Coronary artery (tissue), 2 donors: ENCODE measurements around the gene SUSD6.

Experiments used
- DNase-seq: peaks from one replicate; pipeline ENCODE4 v3.0.0-alpha.2; 2017; ENCODE audit warnings: low spot score
- H3K27ac ChIP-seq, 2 donors: fragments of 200-600 bp; sonication (generic); one replicate each; pipeline ENCODE4 v1.5.1; 2016 to 2019
- H3K4me3 ChIP-seq: fragments of 200-600 bp; sonication (generic); 2 replicates; pipeline ENCODE4 v1.5.1; 2016; ENCODE audit warnings: mild to moderate bottlenecking, moderate library complexity
- CTCF ChIP-seq: fragments of 200-600 bp; sonication (generic); IDR thresholded peaks from one replicate; pipeline ENCODE4 v1.5.1; 2019; ENCODE audit warnings: antibody characterized with exemption

SUSD6 gene

DNA sequence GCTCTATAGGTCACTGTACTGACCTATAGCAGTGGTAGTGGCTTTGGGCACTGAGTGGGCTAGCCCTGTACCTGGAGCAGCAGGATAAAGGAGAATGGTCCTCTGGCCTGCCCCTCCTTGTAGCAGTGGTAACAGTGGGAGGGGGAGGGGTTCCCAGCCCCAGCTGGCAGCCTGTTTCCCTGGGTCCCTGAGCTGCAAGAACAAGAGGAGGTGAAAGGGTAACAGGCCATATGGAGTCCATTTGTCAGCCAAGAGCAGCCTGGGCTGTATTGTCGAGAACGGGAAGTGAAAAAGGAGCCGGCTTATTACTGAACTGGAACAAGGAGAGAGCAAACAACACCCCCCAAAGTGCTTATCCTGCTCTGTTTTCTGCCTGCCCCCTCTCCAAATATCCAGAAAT, 81.7 kb downstream of the SUSD6 start:
- no peak for DNase-seq
- no peak for TF ChIP-seq CTCF
- no peak overlapping the region for H3K4me3 ChIP-seq
- peak overlapping the region in 1 of 2 donors; percentile 66 for H3K27ac ChIP-seq

DNA sequence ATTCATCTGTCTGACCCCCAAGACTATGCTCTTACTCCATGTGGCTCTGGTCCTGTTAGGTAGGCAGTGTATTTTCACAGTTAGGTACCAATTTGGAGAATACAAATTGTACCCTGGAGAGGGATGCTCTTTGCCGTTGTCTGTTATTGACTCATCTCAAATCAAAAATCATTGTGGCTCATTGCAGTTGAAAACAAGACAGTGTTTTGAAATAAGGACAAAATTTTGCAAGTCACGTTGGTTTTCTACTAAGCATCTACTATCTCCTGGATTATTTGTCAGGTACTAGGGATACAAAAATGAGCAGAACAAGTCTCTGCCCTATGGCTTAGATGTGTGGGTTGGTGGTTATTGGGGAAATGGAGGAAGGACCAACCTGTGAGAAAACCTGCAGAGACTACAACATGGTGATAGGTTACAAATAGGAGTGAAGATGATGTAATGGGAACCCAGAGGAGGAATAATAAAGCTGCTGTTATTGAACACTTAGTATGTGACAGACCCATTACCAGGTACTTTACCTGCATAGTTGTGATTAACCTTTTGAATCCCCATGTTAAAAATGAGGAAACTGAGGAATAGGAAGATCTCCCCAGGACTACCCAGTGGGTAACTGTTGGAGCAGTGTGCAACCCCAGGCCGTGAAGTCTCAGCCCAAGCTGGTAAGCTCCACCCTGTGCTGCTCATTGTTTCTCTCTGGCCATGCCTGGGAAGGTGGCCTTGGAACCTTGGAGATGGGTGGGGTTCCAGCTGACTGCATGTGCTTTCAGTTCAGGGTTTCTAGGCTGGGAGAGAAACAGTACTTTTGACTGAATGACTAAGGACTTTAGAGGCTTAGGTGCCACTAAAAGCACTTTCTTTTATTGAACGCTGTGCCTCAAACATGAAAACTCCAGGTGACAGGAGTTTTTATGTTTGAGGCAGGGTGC, 82.7 kb downstream of the SUSD6 start:
- no peak for DNase-seq
- no peak for TF ChIP-seq CTCF
- Histone ChIP-seq H3K4me3 (no peak overlapping the region), H3K27ac (peak overlapping the region in 1 of 2 donors; percentile 66)

DNA sequence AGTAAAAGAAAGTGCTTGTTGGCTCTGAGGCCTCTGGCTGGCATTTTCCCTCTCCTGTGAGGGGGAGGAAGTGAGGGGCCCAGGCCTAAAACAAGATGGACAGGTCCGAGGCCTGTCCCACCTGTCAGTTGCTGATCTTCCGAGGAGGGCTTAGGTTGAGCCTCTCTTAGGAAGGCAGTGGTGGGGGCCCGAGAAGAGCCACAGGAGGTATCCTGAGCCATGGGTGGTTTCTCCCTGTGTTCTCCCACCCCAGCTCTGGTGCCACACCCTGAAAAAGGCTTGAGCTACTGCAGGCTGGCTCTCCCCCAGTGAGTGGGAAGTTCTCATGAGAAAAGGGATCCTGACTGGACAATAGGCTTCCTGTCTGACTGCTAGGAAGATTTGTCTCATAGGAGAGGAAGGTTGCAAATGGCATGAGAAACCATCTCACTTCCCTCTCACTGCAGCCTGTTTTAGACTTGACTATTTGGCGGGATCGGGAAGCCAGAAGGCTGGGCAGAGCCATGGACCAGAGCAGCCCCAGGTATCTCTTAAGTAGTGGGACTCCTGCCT, 83.4 kb downstream of the SUSD6 start:
- no peak for TF ChIP-seq CTCF
- no peak for DNase-seq
- Histone ChIP-seq H3K27ac (peak overlapping the region in 1 of 2 donors; percentile 58), H3K4me3 (no peak overlapping the region)

- no peak for DNase-seq
- Histone ChIP-seq H3K27ac (peak overlapping the region in 1 of 2 donors; percentile 58), H3K4me3 (no peak overlapping the region)
- no peak for TF ChIP-seq CTCF
Observed at GRCh38 chr14:69695322-69696203, 84.2 kb downstream of the SUSD6 start.

- DNase-seq: no peak
- no peak overlapping the region for H3K4me3 ChIP-seq
- peak overlapping the region in 1 of 2 donors; percentile 58 for H3K27ac ChIP-seq
- TF ChIP-seq CTCF: no peak
Observed at GRCh38 chr14:69696204-69696527, 84.8 kb downstream of the SUSD6 start.

GRCh38 chr14:69696633-69697557, 85.5 kb downstream of the SUSD6 start:
- Histone ChIP-seq H3K4me3 (no peak overlapping the region), H3K27ac (peak overlapping the region in 1 of 2 donors; percentile 22)
- no peak for TF ChIP-seq CTCF

More at GRCh38 chr14:69696633-69697557, 85.5 kb downstream of the SUSD6 start:
- no peak for DNase-seq
